ENCODE results near the gene PTPRE. TPM values are rescaled to one million over a fixed set of nuclear protein-coding genes. Genes with fewer than 3 reads are reported as not detected.

Gene PTPRE
- total and polyA plus RNA-seq, 10 of the 15 experiments (the other 5 are each of a cell fraction or from before 2014, with no cell fraction given), result 2.9 to 7.6 (median 5.8) TPM

DNA sequence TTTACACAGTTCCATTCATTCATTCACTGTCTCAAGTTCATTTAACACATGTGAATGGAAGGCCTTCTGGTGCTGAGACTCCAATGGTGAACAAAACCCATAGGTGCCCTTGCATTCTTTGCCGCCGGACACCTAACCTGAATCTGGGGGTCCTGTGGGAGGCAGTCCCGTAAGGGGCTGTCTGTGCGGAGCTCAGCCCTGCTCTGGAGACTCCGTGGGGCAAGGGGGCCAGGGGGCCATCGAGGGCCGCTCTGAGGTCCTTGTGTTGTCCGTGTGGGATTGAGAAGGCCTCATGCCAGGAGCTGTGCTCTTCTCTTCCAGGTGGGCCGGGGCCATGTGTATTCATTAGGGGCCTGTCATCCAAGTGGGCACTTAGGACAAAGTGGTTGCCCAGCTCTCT, 15.3 kb downstream of the PTPRE start:
- in situ Hi-C loops (cut with MboI) (no loop called here), intact Hi-C loops (cut with micrococcal nuclease; ENCODE audit: unreplicated experiment) (no loop called here)
- H3K27me3 ChIP-seq (replicated peaks in 1 of 2; ENCODE audit: control insufficient read depth in 2 of 2, insufficient read depth in 2 of 2, low read length in 1 of 2), result no peaks in the 10 kb centered on the region
- SMC1A ChIA-PET (ENCODE audit: uncharacterized antibody, unreplicated experiment), result no interaction called here
- RAD21 ChIA-PET (ENCODE audit: unreplicated experiment), result no interaction called here
- no peaks in the 10 kb centered on the region for H4K20me1 ChIP-seq (ENCODE audit: control insufficient read depth, insufficient read depth)
- CTCF ChIA-PET, result no interaction called here
- no peak overlapping the region for H3K4me3 ChIP-seq
- FAIRE-seq (no peak), DNase-seq (ENCODE audit: low read depth, low spot score) (no peak), ATAC-seq (no peak)
- H3K79me2 ChIP-seq (ENCODE audit: control insufficient read depth, insufficient read depth, low read length), result no peaks in the 10 kb centered on the region
- no peaks in the 10 kb centered on the region for H3K4me1 ChIP-seq (ENCODE audit: control insufficient read depth, insufficient read depth, low read length)
- BruUV-seq (replicated peaks), result no TSS peak
- 26% methylated on average over 9 of the region's 9 CpGs for WGBS (ENCODE audit: insufficient coverage, insufficient replicate concordance, low lambda C conversion rate, missing lambda C conversion rate)
- H3K9ac ChIP-seq (ENCODE audit: control insufficient read depth, insufficient read depth, low read length), result no peak overlapping the region
- TF ChIP-seq CBFB (IDR thresholded peaks at IDR 0.05; ENCODE audit: low read depth), result no peak
- no peak for TF ChIP-seq ELK1 (IDR thresholded peaks at IDR 0.05; ENCODE audit: low read depth, low read length)
- TF ChIP-seq POLR2AphosphoS2 (IDR thresholded peaks at IDR 0.05; ENCODE audit: low read depth, low read length), result no peak
- TF ChIP-seq, protein P1, sequence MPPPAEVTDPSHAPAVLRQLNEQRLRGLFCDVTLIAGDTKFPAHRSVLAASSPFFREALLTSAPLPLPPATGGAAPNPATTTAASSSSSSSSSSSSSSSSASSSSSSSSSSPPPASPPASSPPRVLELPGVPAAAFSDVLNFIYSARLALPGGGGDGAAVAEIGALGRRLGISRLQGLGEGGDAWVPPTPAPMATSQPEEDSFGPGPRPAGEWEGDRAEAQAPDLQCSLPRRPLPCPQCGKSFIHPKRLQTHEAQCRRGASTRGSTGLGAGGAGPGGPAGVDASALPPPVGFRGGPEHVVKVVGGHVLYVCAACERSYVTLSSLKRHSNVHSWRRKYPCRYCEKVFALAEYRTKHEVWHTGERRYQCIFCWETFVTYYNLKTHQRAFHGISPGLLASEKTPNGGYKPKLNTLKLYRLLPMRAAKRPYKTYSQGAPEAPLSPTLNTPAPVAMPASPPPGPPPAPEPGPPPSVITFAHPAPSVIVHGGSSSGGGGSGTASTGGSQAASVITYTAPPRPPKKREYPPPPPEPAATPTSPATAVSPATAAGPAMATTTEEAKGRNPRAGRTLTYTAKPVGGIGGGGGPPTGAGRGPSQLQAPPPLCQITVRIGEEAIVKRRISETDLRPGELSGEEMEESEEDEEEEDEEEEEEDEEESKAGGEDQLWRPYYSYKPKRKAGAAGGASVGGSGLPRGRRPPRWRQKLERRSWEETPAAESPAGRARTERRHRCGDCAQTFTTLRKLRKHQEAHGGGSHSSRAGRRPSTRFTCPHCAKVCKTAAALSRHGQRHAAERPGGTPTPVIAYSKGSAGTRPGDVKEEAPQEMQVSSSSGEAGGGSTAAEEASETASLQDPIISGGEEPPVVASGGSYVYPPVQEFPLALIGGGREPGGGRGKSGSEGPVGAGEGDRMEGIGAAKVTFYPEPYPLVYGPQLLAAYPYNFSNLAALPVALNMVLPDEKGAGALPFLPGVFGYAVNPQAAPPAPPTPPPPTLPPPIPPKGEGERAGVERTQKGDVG (CRISPR knock-in tag; IDR thresholded peaks at IDR 0.05), result no peak
- no peak for TF ChIP-seq NFXL1 (IDR thresholded peaks at IDR 0.05; ENCODE audit: borderline replicate concordance)
- TF ChIP-seq RAD21 (IDR thresholded peaks at IDR 0.05; ENCODE audit: insufficient read depth, low read depth, low read length), result no peak
- TF ChIP-seq, protein P2, sequence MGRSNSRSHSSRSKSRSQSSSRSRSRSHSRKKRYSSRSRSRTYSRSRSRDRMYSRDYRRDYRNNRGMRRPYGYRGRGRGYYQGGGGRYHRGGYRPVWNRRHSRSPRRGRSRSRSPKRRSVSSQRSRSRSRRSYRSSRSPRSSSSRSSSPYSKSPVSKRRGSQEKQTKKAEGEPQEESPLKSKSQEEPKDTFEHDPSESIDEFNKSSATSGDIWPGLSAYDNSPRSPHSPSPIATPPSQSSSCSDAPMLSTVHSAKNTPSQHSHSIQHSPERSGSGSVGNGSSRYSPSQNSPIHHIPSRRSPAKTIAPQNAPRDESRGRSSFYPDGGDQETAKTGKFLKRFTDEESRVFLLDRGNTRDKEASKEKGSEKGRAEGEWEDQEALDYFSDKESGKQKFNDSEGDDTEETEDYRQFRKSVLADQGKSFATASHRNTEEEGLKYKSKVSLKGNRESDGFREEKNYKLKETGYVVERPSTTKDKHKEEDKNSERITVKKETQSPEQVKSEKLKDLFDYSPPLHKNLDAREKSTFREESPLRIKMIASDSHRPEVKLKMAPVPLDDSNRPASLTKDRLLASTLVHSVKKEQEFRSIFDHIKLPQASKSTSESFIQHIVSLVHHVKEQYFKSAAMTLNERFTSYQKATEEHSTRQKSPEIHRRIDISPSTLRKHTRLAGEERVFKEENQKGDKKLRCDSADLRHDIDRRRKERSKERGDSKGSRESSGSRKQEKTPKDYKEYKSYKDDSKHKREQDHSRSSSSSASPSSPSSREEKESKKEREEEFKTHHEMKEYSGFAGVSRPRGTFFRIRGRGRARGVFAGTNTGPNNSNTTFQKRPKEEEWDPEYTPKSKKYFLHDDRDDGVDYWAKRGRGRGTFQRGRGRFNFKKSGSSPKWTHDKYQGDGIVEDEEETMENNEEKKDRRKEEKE (IDR thresholded peaks at IDR 0.05), result no peak
- H3K27ac ChIP-seq (ENCODE audit: control insufficient read depth, insufficient read depth), result no peak overlapping the region
- H3K9me3 ChIP-seq (replicated peaks; ENCODE audit: control insufficient read depth, insufficient read depth, low read length), result no peaks in the 10 kb centered on the region
- POLR2A ChIA-PET, result no interaction called here
- H2AFZ ChIP-seq (ENCODE audit: control insufficient read depth, low read depth, low read length), result no peak overlapping the region
- H3K4me2 ChIP-seq (ENCODE audit: control insufficient read depth, insufficient read depth), result no peak overlapping the region
- no peaks in the 10 kb centered on the region for H3K36me3 ChIP-seq (ENCODE audit: control insufficient read depth in 2 of 2, insufficient read depth in 2 of 2, low read length in 1 of 2)
